Lower lobe of right lung (tissue), 2 donors: ENCODE measurements around the gene MRTFA. TPM values are rescaled to one million over a fixed set of nuclear protein-coding genes. Genes with fewer than 3 reads are reported as not detected.
"Not testable (repeated sequence)": the region's sequence is repeated elsewhere in the genome, so short reads cannot be mapped to it uniquely, and the experiment has no call there.

Experiments
- ATAC-seq, 2 donors: fragments of 200-7000 bp; cut with Tn5 transposase; one replicate each; pipeline ENCODE4 v1.9.1; 2020 to 2022; ENCODE audit warnings: mild to moderate bottlenecking in 2 of 2, moderate library complexity in 2 of 2
- DNase-seq: peaks from one replicate; pipeline ENCODE4 v3.0.0-alpha.2; 2020
- H3K27ac ChIP-seq: fragments of 200-600 bp; one replicate; pipeline ENCODE4 v1.8.0; 2022
- H3K27me3 ChIP-seq: fragments of 200-600 bp; one replicate; pipeline ENCODE4 v1.8.0; 2022; ENCODE audit warnings: low read depth
- H3K36me3 ChIP-seq: fragments of 200-600 bp; one replicate; pipeline ENCODE4 v1.8.0; 2022; ENCODE audit warnings: mild to moderate bottlenecking
- H3K4me1 ChIP-seq: fragments of 200-600 bp; one replicate; pipeline ENCODE4 v1.8.0; 2022
- H3K4me3 ChIP-seq: fragments of 200-600 bp; one replicate; pipeline ENCODE4 v1.8.0; 2022; ENCODE audit warnings: mild to moderate bottlenecking
- H3K9me3 ChIP-seq: fragments of 200-600 bp; one replicate; pipeline ENCODE4 v1.8.0; 2022
- intact Hi-C: fragments of 100-400 bp; cut with DNase I; formaldehyde crosslinking; loops from one replicate; pipeline ENCODE4 v1.11.0; 2022
- total RNA-seq: library from RNA; stranded (reverse); fragmentation: NEBNext Ultra II Directional; extraction: Animal tissue kit (Norgen Biotek cat#: 25700); gene quantifications from one replicate; pipeline ENCODE4 v1.2.1, GENCODE V29; 2021
- TF ChIP-seq, protein P1 (sequence below): fragments of 200-600 bp; IDR thresholded peaks from one replicate; pipeline ENCODE4 v1.8.0; 2022; ENCODE audit warnings: antibody characterized with exemption, mild to moderate bottlenecking
- donor health status: DM: no; HTN: yes; CAD: no; lungs with severe emphysema.

The MRTFA gene
- total RNA-seq, 1 donor from 2014 or later: 54.2 TPM

DNA sequence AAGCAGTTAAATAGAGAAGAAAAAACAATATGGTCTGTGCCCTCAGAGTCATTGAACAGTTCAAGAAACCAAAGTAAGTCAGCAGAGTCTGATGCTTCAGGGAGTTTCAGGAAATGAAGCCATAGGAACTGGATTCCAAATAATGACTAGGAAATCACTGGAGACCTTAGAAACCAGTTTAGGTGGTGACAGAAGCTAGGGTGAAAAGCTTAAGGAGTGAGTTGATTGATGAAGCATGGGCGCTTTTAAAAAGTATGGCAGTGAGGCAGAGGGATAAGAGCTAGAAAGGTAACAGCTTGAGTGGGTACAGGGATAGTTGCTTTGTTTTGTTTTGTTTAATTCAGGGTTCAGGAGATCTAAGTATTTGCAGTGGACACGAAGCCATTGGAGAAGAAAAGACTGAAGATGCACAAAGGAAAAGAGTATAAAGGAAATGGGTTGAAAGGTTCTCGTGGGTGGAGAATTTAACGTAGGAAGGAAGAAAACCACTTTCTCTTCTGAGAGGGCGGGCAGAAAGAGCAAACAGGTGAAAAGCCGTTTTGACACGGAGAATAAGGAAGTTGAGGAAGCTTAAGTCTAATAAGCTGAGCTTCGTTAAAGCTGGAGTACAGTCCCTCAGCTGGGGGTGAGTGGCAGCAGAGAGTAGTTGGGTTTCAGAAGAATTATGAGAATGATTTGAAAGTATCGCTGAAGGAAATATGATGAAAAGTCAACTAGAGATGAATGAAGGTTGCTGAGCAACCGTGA is 251.3 kb downstream of the MRTFA start:
- peak overlapping the region; percentile 42 for H3K27ac ChIP-seq
- H3K4me3 ChIP-seq: no peak overlapping the region
- intact Hi-C loops: no loop called here
- TF ChIP-seq, protein P1, sequence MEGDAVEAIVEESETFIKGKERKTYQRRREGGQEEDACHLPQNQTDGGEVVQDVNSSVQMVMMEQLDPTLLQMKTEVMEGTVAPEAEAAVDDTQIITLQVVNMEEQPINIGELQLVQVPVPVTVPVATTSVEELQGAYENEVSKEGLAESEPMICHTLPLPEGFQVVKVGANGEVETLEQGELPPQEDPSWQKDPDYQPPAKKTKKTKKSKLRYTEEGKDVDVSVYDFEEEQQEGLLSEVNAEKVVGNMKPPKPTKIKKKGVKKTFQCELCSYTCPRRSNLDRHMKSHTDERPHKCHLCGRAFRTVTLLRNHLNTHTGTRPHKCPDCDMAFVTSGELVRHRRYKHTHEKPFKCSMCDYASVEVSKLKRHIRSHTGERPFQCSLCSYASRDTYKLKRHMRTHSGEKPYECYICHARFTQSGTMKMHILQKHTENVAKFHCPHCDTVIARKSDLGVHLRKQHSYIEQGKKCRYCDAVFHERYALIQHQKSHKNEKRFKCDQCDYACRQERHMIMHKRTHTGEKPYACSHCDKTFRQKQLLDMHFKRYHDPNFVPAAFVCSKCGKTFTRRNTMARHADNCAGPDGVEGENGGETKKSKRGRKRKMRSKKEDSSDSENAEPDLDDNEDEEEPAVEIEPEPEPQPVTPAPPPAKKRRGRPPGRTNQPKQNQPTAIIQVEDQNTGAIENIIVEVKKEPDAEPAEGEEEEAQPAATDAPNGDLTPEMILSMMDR: no peak
- no peaks in the 10 kb centered on the region for H3K36me3 ChIP-seq
- ATAC-seq (peak; percentile 53 to 67), DNase-seq (no peak)
- no peaks in the 10 kb centered on the region for H3K27me3 ChIP-seq
- H3K4me1 ChIP-seq: peaks cover 8% of the 10 kb centered on the region
- no peaks in the 10 kb centered on the region for H3K9me3 ChIP-seq

DNA sequence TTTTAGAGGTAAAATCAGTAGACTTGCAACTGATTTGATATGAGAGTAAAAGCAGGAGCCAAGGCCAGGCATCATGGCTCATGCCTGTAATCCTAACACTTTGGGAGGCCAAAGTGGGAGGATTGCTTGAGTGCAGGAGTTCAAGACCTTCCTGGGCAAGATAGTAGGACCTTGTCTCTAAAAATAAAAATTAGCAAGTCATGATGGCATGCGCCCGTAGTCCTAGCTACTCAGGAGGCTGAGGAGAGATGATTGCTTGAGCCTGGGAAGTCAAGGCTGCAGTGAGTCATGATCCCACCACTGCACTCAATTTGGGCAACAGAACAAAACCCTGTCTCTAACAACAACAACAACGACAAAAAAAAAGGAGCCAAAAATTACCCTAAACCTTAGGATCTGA is 252.6 kb downstream of the MRTFA start:
- no peaks in the 10 kb centered on the region for H3K9me3 ChIP-seq
- intact Hi-C loops: no loop called here
- no peak overlapping the region for H3K4me3 ChIP-seq
- DNase-seq (no peak), ATAC-seq (no peak)
- no peak overlapping the region for H3K27ac ChIP-seq
- H3K4me1 ChIP-seq: peaks cover 8% of the 10 kb centered on the region
- no peaks in the 10 kb centered on the region for H3K36me3 ChIP-seq
- TF ChIP-seq, protein P1: no peak
- H3K27me3 ChIP-seq: no peaks in the 10 kb centered on the region

DNA sequence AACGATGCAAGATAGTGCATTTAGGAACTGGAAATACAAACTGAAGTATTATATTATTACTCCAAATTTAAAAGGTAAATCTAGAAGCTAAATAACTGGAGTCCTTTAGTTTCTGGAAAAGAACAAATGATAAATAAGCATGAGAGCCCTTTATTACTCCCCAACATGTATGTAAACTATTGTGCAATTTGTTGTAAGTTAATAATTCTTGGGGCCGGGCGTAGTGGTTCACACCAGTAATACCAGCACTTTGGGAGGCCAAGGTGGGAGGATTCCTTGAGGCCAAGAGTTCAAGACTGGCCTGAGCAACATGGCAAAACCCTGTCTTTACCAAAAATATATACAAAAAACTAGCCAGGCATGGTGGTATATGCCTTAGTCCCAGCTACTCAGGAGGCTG is 255.1 kb downstream of the MRTFA start:
- no peaks in the 10 kb centered on the region for H3K36me3 ChIP-seq
- H3K27me3 ChIP-seq: no peaks in the 10 kb centered on the region
- no peak for ATAC-seq
- peaks cover 8% of the 10 kb centered on the region for H3K4me1 ChIP-seq
- DNase-seq: no peak
- H3K4me3 ChIP-seq: no peak overlapping the region
- intact Hi-C loops: no loop called here
- H3K27ac ChIP-seq: no peak overlapping the region
- H3K9me3 ChIP-seq: no peaks in the 10 kb centered on the region
- TF ChIP-seq, protein P1: no peak

DNA sequence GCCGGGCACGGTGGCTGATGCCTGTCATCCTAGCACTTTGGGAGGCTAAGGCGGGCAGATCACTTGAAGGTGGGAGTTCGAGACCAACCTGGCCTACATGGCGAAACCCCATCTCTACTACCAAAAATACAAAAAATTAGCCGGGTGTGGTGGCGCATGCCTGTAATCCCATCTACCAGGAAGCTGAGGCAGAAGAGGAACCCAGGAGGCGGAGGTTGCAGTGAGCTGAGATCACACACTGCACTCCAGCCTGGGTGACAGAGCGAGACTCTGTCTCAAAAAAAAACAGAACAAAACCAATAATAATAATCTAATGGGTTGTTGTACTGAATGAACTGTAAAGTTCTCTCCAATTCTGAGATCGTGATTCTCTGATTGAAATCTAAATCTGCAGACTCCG is 258.1 kb downstream of the MRTFA start:
- H3K4me1 ChIP-seq, H3K36me3 ChIP-seq, intact Hi-C loops, H3K27ac ChIP-seq, H3K4me3 ChIP-seq, H3K9me3 ChIP-seq, DNase-seq, H3K27me3 ChIP-seq: not testable (repeated sequence)
- peak in 1 of 2 donors; percentile 53 for ATAC-seq

DNA sequence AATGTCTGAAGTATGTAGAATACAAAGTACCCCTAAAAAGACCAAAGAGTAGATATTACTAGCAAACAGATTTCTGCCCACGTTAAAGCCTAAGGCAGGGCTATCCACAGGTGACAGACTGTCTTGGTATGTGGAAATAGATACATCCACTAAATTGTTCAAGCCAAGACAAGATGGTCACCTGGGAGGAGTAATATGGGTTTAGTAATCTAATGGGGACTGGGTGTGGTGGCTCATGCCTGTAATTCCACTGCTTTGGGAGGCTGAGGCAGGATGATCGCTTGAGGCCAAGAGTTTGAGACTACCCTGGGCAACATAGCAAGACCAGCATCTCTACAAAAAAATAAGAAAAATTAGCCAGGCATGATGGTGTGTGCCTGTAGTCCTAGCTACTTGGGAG is 258.6 kb downstream of the MRTFA start:
- TF ChIP-seq, protein P1: no peak
- H3K9me3 ChIP-seq: no peaks in the 10 kb centered on the region
- no peak overlapping the region for H3K4me3 ChIP-seq
- H3K4me1 ChIP-seq: no peaks in the 10 kb centered on the region
- intact Hi-C loops: no loop called here
- ATAC-seq (no peak), DNase-seq (no peak)
- no peaks in the 10 kb centered on the region for H3K27me3 ChIP-seq
- no peaks in the 10 kb centered on the region for H3K36me3 ChIP-seq
- H3K27ac ChIP-seq: no peak overlapping the region

DNA sequence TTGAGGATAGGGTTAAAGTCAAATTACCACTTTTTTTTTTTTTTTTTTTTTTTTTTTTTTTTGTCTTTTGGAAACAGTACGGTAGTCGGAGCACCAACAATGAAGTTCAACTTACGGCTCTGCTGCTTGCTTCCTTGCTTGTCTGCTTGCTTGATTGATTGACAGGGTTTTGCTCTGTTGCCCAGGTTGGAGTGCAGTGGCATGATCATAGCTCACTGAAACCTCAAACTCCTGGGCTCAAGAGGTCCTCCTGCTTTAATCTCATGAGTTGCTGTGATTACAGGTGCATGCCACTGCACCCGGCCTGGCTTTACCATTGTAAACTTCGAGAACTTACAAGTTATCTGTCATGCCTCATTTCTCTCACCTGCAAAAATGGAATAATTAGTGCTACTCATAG is 260.4 kb downstream of the MRTFA start:
- DNase-seq (no peak), ATAC-seq (peak; percentile 75 to 82)
- Histone ChIP-seq H3K4me1 (peaks cover 7% of the 10 kb centered on the region), H3K9me3 (no peaks in the 10 kb centered on the region), H3K4me3 (no peak overlapping the region), H3K27ac (no peak overlapping the region), H3K36me3 (no peaks in the 10 kb centered on the region), H3K27me3 (no peaks in the 10 kb centered on the region)
- intact Hi-C loops: no loop called here
- TF ChIP-seq, protein P1: no peak
